GM12873 (cell line): ENCODE results near the gene KIRREL3.

Experiments
- CTCF ChIP-seq: IDR thresholded peaks from 2 replicates; pipeline ENCODE4 v1.5.1; 2012; ENCODE audit warnings: low read depth, mild to moderate bottlenecking, moderate library complexity, low read length, control low read depth; ENCODE audit not compliant: insufficient read depth; ENCODE audit errors: missing control alignments

Gene KIRREL3

GRCh38 chr11:126512741-126513715 lies 487.5 kb downstream of the KIRREL3 start:
- no peak for TF ChIP-seq CTCF

- no peak for TF ChIP-seq CTCF
Observed at GRCh38 chr11:126512251-126512650, 488.3 kb downstream of the KIRREL3 start.

GRCh38 chr11:126511475-126512115 lies 489.0 kb downstream of the KIRREL3 start:
- TF ChIP-seq CTCF = no peak

GRCh38 chr11:126510621-126511370 lies 489.8 kb downstream of the KIRREL3 start:
- no peak for TF ChIP-seq CTCF

- TF ChIP-seq CTCF = no peak
Observed at GRCh38 chr11:126507646-126508045, 492.9 kb downstream of the KIRREL3 start.

GRCh38 chr11:126506789-126507188 lies 493.8 kb downstream of the KIRREL3 start:
- TF ChIP-seq CTCF = no peak

GRCh38 chr11:126502982-126503381 lies 497.6 kb downstream of the KIRREL3 start:
- TF ChIP-seq CTCF = no peak
